ENCODE measurements around the gene ABCC11. TPM values are rescaled to one million over a fixed set of nuclear protein-coding genes. Genes with fewer than 3 reads are reported as not detected.

Gene ABCC11
- total RNA-seq, 4 donors from 2014 or later, result not detected

- peak overlapping the region in 1 of 4 donors; percentile 61 for H3K27ac ChIP-seq
Observed at GRCh38 chr16:48279199-48279598, 31.9 kb upstream of the ABCC11 start.

GRCh38 chr16:48277158-48277557, 29.8 kb upstream of the ABCC11 start:
- Histone ChIP-seq H3K27me3 (no peaks in the 10 kb centered on the region), H3K4me3 (no peak overlapping the region), H3K36me3 (no peaks in the 10 kb centered on the region), H3K27ac (peak overlapping the region in 1 of 4 donors; percentile 89), H3K9me3 (no peaks in the 10 kb centered on the region), H3K4me1 (peaks cover 0 to 85% (median 6%) of the 10 kb centered on the region in 4 donors)
- DNase-seq (ENCODE audit: low spot score in 2 of 2), result no peak
- WGBS, 2 donors, result 84 to 88% methylated on average over 5 of the region's 5 CpGs
- no peak for TF ChIP-seq CTCF (IDR thresholded peaks at IDR 0.05)
- no peak for TF ChIP-seq POLR2A (IDR thresholded peaks at IDR 0.05)
- no peak for TF ChIP-seq EP300 (IDR thresholded peaks at IDR 0.05)

More at GRCh38 chr16:48279199-48279598, 31.9 kb upstream of the ABCC11 start:
- DNase-seq (ENCODE audit: low spot score in 2 of 2), result no peak
- WGBS, 2 donors, result 66 to 73% methylated on average over 2 of the region's 2 CpGs
- Histone ChIP-seq H3K27me3 (no peaks in the 10 kb centered on the region), H3K4me1 (peaks cover 0 to 76% (median 0%) of the 10 kb centered on the region in 4 donors), H3K9me3 (no peaks in the 10 kb centered on the region), H3K4me3 (no peak overlapping the region), H3K36me3 (peaks cover 0 to 9% (median 0%) of the 10 kb centered on the region in 3 donors)
- no peak for TF ChIP-seq CTCF (IDR thresholded peaks at IDR 0.05)
- no peak for TF ChIP-seq EP300 (IDR thresholded peaks at IDR 0.05)
- no peak for TF ChIP-seq POLR2A (IDR thresholded peaks at IDR 0.05)

GRCh38 chr16:48276102-48276501, 28.8 kb upstream of the ABCC11 start:
- Histone ChIP-seq H3K27me3 (no peaks in the 10 kb centered on the region), H3K27ac (peak overlapping the region in 2 of 4 donors; percentile 26 to 89), H3K4me1 (peaks cover 0 to 91% (median 10%) of the 10 kb centered on the region in 4 donors), H3K36me3 (peaks cover 0 to 2% (median 0%) of the 10 kb centered on the region in 3 donors), H3K9me3 (no peaks in the 10 kb centered on the region), H3K4me3 (no peak overlapping the region)
- 45 to 46% methylated on average over 4 of the region's 4 CpGs for WGBS, 2 donors
- TF ChIP-seq CTCF (IDR thresholded peaks at IDR 0.05) (no peak), EP300 (IDR thresholded peaks at IDR 0.05) (no peak), POLR2A (IDR thresholded peaks at IDR 0.05) (no peak)
- DNase-seq (ENCODE audit: low spot score in 2 of 2), result no peak

GRCh38 chr16:48274476-48274875, 27.1 kb upstream of the ABCC11 start:
- Histone ChIP-seq H3K4me3 (no peak overlapping the region), H3K36me3 (peaks cover 0 to 16% (median 0%) of the 10 kb centered on the region in 3 donors), H3K4me1 (peaks cover 0 to 78% (median 10%) of the 10 kb centered on the region in 4 donors), H3K27ac (peak overlapping the region in 3 of 4 donors; percentile 79 to 89 (median 85)), H3K9me3 (no peaks in the 10 kb centered on the region), H3K27me3 (no peaks in the 10 kb centered on the region)
- no peak for DNase-seq (ENCODE audit: low spot score in 2 of 2)
- WGBS, 2 donors, result 59 to 74% methylated on average over 1 of the region's 1 CpG
- TF ChIP-seq POLR2A (IDR thresholded peaks at IDR 0.05), result no peak
- TF ChIP-seq CTCF (IDR thresholded peaks at IDR 0.05), result no peak
- no peak for TF ChIP-seq EP300 (IDR thresholded peaks at IDR 0.05)

- H3K4me3 ChIP-seq, result peak overlapping the region in 1 of 4 donors; percentile 18
- H3K4me1 ChIP-seq, result peaks cover 0 to 64% (median 10%) of the 10 kb centered on the region in 4 donors
- peak in 1 of 2 donors; percentile 42 for DNase-seq (ENCODE audit: low spot score in 2 of 2)
- peak; percentile 91 to 97 for TF ChIP-seq EP300 (IDR thresholded peaks at IDR 0.05)
- TF ChIP-seq POLR2A (IDR thresholded peaks at IDR 0.05), result peak in 1 of 2 donors; percentile 33
- no peak for TF ChIP-seq CTCF (IDR thresholded peaks at IDR 0.05)
- H3K9me3 ChIP-seq, result no peaks in the 10 kb centered on the region
- peak overlapping the region; percentile 53 to 89 (median 82) for H3K27ac ChIP-seq
- H3K36me3 ChIP-seq, result peaks cover 0 to 18% (median 0%) of the 10 kb centered on the region in 3 donors
- H3K27me3 ChIP-seq, result no peaks in the 10 kb centered on the region
- WGBS, 2 donors, result 36 to 41% methylated on average over 8 of the region's 8 CpGs
Observed at GRCh38 chr16:48272837-48273421, 25.6 kb upstream of the ABCC11 start.
